A172 (cell line): Measurements from ENCODE around the gene ITGB4. TPM values are rescaled to one million over a fixed set of nuclear protein-coding genes. Genes with fewer than 3 reads are reported as not detected.
A peak's percentile ranks its signal among the peaks of the same experiment; 100 is the strongest.

ENCODE experiments used
- DNase-seq: peaks from one replicate; pipeline ENCODE4 v3.0.0-alpha.2; 2015; ENCODE audit warnings: low spot score
- total RNA-seq: library from RNA; depleted of rRNA; stranded (reverse); fragments of >200 nt; shearing (Covaris generic); gene quantifications from 2 replicates; pipeline ENCODE4 v1.2.3, GENCODE V29; 2014; rRNA removed

Gene ITGB4
- 15.0 and 15.2 TPM in 2 replicates for total RNA-seq

DNA sequence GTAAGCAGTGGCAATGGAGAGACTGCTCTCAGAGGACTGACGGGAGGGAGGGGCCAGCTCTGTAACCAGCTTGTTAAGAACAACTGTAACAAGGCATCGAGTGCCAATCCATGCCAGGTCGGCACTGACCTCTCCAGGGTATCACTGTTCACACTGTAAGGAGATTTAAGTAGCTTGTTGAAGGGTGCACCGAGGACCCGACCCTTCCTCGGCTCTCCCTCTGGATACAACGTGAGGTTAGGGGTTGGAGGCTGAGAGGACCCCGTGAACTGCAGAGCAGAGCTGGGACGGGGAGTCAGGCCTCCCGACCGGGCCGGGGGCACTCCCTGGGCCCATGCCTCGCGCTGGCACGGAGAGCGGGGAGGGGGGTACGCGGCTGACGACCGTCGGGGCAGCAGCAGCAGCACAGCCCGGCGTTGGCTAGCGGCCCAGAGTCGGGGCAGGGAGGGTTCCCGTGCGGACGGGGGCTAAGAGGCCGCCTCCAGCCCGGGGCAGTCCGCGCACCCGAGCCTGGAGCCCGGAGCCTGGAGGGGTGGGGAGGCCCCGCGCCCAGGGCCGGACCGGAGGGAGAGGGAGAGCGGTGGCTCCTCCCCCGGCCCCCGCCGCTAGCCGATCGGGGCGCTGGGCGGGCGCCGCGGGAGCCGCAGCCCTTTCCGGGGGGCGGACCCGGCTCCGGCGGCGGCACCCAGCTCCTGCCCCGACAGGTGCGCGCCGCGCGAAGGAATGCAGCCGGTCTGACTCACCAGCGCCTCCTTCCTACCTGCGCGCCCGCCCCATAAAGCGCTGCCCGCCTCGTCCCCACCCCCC, at the start of gene ITGB4:
Gene ITGB4, plus strand, starts transcription at position 804 of the 807 bp plus-strand sequence. CDS start 3,245 bp downstream, outside the sequence.
- DNase-seq: no peak

DNA sequence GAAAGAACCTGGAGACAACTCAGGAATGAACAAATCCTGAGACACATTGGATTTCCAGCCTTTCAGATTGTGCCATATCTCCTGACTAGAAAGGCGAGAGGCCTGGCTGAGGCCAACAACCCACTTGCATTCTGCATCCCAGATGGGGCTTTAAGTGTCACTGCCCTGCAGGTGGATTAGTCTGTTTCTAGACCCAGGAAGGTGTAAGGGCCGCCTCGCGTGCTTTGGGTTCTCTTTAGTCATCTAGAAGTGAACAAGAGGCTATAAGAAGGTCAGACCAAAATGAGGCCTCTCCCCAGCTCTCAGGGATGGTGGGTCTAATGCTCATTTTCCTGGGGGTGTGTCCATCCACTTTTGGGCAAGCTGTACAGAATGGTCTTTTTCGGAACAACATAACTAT, 49.2 kb upstream of the ITGB4 start:
- DNase-seq: no peak

DNA sequence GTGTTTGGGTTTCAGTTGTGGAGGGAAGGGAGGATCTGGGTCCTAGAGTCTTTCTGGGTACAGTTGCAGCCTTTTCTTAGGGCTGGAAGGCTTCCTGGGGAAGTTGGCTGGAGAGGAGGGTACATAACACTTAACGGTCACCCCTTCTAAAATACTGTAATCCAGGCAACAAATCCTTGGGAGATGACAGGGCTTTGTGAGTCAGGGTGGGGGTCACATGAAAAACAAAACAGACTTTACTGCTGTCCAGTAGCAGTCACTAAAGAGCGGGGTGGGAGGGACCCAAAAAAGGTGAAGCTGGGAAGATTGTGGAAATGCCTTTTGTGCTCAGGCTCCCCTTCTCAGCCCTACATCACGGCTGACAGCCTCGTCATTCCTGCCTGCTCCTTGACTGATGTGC, 47.8 kb upstream of the ITGB4 start:
- DNase-seq: peak; percentile 55

DNA sequence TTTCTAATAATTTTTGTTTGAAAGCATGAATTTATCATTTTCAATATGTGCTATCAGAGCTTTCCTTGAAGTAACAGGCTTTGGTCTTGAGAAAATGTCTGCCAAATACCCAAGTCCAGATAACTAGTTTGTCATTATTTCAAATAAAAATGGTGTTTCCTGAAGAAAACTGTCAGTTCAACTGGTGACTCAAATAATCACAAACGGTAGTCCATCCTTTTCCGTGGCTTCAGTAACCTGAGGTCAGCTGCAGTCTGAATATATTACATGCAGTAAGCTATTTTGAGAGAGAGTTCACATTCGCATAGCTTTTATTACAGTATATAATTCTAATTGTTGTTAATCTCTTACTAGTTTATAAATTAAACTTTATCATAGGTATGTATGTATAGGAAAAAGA, 44.8 kb upstream of the ITGB4 start:
- no peak for DNase-seq

DNA sequence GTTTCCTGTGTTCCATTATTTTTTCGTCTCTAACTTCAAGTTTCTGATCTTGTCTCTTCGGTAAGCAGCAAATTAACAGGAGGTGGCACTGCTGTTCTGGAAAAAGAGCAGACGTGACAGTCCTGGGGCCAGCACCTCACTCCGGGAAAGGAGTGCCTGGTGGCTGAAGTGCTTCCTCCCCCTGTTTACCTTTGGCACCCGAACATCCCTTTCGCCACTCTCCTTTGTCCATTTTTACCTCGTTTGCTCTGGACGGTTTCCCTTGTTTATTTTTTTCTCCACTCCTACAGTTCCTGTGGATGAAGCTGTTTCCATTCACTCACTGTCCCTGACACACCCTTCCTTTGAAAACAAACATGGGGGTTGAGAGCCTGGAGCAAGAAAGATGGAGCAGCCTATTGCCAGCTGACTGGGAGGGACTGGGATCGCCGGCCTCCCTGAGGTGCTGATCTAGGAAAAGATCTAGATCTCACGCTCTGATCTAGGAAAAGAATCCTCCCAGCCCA, 41.5 kb upstream of the ITGB4 start:
- DNase-seq: peak; percentile 74

DNA sequence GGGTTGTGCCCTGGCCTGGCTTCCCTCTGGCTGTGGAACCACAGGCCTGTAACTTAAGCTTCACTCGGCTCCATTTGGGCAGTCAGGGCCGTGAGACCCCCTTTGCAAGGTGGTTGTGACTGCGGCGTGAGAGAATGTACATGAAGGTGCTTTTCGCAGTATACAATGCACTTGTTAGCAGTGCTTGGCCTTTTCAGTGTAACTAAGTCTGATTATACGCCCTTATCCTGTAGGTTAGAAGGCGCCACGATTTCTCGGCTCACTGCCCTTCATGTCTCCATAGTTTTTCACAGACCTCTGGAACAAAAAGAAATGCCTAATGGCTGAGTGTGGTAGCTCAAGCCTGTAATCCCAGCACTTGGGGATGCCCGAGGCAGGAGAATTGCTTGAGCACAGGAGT, 40.8 kb upstream of the ITGB4 start:
- no peak for DNase-seq

DNA sequence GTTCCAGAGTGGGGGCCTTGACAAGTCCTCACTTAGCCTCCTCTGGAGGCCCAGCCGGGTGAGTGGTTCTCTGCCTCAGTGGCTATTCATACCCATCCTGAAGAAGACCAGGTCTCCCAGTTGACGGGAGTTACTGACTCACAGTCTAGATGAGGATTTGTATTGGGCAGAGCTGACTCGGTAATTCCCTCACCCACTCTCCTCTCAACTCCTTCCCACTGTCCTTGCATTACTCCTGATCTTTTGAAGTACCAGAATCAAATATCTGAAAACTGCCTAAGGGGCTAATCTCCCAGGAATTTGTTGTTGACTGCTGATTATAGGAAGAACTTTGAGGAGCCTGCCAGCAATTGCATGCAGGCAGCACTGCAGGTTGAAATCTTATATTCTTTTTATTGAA, 40.0 kb upstream of the ITGB4 start:
- peak; percentile 56 for DNase-seq

DNA sequence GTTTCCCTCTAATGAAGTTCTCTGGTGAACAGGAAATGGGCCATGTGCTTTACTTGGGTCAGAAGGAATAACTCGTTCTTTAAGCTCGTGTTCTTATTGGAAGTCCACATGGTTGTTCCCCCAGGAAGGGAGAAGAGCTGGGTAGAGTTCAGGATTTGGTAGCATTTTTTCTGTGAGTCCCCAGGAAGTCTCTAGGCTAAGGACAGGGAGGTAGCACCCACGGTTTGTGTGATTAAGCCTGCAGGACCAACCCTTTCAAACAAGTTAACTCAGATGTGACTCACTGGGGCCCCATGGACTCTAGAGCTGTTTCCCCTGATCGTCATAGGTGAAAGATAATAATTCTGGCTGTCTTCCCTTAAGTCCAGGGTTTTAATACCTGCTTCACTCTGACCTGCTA, 37.7 kb upstream of the ITGB4 start:
- peak; percentile 96 for DNase-seq

DNA sequence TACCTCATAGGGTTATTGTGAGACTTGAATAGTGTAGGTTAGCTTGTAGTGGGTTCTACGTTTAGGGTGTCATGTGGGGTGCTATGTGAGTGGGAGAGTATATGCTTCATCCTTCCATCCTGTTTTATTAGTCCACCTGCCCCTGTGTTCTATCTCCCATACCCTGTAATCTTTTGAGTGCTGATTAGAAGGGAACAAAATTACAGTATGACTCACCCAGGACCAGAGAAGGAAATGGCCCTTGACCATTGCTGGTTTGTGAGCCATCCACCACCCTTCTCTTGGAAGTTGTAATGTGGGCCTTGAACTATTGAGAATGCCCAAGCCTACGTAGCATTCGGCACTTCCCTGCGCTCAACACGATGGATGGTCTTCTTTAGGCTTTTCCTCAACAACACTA, 37.0 kb upstream of the ITGB4 start:
- peak; percentile 68 for DNase-seq

DNA sequence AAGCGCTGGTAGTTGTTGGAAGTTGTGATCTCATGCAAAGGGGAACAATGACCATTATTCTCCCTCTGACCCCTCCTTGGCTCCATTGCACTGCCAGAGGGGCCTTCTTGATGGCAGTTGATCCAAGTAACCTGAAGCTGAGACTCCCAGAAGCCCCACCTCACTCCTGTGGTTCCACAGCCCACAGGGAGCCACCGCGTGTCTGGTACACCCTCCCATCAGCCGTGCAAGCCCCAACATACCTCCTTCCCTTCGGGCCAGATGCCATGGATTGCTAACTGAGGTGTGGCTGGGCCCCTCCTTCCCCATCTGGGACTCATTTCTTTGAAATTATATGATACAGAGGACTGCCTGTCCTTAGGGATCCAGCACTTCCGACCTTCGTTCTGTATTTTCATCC, 36.3 kb upstream of the ITGB4 start:
- peak; percentile 77 for DNase-seq

DNA sequence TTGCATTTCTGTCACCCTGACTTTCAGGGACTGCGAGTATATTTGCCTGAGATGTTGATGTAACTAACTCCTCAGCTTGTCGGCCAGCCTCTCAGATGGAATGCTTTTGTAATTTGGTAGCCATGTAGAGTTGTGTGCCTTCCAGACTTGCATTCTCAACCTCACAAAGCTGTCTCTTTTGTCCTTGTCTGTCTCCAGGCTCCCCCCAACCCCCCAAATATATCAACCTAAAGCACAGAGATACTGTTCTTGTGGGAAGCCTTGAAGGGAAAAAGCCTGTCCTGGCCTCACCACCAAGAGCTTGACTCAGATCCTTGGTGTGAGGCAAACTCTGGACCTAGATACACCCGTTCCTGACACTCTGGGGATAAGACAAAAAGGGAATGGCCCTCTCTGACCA, 35.8 kb upstream of the ITGB4 start:
- DNase-seq: no peak

DNA sequence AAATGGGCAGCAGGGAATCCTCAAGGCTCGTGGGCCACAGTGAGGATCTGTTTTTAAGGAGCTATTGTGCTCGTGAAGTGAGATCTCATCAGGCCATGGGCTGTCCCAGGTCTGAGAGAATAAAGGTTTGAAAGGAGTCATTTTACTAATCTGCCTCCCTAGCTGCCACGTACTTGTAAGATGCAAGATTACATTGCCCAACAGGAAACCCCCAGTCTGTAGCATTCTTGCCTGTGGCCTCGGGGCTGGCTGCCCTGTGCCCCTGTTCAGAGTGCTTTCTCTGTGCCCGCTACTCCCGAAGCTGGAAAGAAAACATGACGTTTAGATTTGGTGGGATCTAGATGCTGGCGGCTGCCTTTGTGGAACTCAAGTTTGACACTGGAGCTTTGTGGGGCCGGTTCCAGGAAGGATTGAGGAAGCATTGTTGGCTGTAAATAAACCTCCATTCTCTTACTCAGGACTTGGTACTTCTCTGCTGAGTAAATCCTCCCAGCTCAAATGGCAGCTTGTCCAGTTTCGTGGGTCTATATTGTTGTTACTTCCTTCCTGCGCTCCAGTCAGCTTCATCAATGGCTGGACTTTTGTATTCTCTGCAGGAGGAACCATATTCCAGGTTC, 32.9 kb upstream of the ITGB4 start:
- DNase-seq: no peak

DNA sequence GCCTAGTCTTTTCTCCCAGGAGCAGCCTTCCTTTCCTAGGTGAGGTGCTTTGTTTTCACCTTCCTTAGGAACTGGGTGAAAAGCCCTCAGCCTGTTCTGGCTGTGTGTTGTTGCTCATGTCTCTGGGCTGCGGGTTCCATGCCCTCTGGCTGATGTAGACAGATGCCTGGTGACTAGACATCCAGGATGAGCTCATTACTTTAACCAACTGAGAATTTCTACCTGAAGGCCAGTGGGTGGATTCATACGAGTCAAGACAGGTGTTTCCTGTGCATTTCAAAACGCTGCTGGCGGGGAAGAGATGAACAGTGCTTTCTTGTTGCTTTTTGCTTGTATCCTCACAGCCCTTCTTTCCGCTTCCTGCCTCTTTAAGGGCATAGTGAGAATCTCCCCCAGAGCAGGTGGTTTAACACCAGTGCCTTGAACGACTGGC, 31.8 kb upstream of the ITGB4 start:
- no peak for DNase-seq

DNA sequence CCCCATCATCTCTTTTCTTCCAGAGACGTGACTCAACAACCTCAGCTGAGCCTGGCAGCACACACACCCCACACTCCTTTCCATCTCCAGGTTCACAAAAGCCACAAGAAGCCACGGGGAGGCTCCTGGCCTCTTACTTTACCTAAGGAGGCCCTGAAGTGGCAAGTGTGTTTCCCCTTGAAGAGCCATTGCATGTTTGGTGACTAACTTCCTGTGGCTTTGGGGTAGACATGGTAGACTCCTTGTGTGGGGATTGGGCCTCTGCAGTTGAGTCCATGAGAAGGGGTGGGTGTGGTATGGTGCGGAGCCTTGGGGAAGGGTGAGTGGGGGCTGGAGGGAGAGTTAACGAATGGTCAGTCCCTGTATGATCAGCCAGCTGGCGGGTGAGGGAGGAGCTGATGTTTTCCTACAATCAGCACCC, 29.9 kb upstream of the ITGB4 start:
- peak; percentile 97 for DNase-seq

DNA sequence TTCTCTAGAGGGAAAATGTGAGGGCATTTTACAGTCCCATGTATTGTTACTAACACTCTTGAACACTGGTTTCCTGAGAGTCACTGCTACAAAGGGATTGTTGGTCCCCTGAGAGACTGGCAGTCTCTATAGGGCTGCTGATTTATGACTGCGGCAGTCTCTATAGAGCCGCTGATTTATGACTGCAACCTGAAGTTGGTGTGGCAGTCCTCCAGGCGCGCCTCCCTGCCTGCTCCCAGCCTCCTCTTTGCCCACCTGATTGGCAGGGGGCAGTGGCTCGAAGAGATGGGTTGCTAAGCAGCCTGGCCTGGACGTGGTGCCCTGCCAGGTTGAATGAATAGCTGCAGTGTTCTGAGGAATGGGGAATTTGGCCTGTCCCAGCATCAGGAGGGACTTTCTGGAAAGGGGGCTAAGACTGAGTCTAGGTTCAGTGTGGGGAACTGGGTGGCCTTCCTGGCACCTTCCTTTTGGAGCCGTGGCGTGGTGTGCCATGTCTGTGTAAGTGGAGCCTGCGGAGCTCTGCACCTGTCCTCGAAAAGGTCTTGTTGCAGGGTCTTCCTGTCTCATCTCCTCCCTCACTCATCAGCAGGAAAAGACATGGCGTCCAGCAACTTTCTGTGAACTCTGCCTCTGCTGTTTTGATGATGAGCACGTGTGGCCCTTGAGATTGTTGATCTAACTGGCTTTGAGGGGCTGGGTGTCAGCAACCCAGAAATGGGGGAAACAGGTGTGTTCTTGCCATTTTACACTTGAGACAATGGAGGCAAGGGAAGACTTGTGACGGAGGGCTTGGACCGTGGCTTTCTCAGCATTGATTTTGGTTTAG, 29.2 kb upstream of the ITGB4 start:
- DNase-seq: no peak

DNA sequence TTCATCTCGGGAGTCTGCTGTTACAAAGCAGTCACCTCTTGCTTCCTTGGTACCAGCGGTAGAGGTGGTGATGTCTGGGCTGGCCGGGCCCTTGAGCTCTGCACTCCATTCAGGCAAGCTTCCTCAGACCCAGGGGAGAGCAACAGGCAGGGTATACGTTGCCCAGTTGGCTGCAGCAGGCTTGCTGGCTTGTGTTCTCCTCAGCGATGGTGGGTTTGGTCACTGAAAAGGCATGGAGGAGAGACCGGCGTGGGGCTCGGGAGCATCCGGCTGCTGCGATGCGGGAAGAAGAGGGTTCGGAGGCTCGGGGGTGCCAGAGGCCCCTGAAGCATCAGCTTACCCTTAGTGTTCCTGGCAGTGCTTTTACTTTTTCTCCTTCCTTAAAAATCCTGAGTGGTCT, 28.3 kb upstream of the ITGB4 start:
- DNase-seq: no peak

DNA sequence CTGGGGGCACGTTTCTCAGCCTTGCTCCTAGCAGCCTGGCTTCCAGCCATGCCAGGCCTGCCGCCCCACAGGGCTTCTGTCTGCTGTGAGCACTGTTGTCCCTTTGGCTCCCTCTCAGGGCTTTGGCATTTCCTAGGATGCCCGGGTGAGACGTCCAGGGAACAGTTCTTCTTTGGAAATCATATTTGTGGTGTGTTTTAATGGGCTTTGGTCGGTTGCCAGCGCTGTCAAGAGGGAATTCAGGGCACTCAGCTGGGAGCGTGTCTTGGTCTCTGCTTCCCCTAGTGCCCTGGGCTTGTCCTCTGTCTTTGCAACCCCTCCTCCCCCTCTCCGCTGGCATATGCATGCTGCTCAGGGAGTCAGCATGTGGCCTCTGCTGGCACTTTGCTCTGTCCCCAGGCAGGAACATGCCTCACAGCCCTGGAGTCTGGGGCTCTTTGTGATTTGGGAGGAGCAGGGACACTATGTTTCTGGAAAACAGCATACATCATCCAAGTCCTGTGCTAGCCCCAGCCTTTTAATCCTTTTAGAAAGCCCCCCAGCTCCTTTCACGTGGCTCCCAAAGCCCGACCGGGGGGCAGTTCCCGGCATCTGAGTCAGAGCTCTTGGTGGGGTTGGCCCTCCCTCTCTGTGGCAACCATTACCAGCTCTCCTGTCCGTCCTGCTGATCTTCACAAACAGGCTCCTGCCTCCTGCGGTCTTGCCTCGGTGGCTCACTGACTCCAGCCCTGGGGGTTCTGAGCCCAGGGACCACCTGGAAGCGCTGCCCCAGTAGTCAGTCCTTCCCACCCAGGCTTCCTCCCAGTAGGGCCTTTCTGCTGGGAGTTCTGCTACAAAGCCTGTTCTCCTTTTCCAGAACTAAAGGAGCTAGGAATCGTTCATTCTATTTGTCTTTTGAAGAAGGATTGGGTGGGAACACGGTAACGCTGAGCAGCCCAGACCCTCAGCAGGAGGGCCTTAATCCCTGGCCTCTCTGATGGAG, 27.5 kb upstream of the ITGB4 start:
- peak; percentile 100 for DNase-seq

DNA sequence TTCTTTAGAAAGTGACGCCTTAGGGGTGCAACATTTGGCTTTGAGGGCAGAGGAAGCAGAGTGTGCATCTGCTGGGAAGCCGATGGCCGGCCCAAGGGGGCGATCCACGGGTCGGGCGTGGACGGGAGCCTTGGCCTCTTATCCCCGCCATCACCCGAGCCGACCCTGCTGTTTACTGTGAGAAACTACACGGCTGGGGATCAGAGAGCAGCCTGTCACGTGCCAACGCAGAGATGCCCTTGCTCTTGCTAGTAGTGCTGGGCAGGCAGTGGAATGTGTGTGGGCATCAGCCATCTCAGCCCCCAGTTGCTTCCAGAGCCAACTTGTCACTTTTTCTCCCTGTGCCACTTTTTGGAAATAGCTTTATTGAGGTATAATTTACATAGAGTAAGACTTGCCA, 26.7 kb upstream of the ITGB4 start:
- DNase-seq: no peak

DNA sequence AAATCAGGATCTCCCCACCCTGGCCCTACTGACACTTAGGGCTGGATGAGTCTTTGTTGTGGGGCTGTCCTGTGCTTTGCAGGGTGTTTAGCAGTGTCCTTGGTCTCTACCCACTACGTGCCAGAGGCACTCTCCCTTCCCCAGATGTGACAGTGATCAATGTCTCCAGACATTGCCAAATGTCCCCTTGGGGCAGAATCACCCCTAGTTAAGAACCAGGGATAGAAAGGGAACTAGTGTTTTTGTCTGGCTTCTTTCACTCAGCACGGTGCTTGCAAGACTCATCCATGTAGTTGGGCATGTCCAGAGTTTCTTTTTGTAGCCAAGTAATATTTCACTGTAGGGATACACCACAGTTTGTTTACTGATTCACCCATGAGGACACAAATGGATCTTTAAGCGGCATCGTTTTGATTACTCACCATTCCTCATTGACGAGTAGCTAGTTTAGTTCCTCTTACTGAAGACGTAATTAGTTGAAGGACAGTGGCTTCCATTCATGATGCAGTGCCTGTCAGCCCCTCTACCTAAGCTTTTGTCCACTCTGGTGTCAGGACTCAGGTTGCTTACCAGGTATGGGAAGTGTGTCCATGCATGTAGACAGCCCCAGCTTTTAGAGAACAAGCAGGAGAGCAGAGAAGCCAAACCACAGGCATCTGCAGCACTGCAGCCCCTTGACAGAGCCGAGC, 26.0 kb upstream of the ITGB4 start:
- DNase-seq: peak; percentile 79

DNA sequence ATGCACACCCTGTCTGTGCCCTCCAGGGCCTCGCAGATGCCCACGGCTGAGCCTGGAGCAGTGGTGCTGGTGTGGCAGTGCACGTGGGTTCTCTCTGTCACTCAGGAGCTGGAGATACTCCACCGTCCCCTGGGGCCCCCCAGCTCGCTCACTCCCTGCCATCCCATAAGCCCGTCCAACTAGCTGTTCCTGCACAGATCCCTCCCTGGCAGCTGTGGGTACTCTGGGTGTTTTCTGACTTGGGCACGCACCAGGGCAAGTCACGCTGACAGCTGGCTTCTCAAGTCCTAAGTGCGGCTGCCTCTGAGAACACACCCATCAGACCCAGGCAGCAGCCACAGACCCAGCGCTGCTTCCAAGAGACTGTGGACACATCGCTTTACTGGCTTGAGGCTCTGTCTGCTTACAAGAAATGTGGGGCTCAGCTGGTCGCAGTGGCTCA, 25.4 kb upstream of the ITGB4 start:
- no peak for DNase-seq
